IMR-90 (cell line): ENCODE results near the gene SLC23A1. TPM values are rescaled to one million over a fixed set of nuclear protein-coding genes. Genes with fewer than 3 reads are reported as not detected.

Experiments
- ATAC-seq: fragments of 200-7000 bp; cut with Tn5 transposase; 2 replicates; pipeline ENCODE4 v1.9.1; 2020; ENCODE audit warnings: low read depth, mild to moderate bottlenecking, moderate library complexity
- BruUV-seq: library from RNA; stranded (reverse); fragments of 400-500 nt; replicated peaks from 2 replicates; lab custom pipeline; 2021; lab: Mats Ljungman, UMichigan
- CTCF ChIA-PET: fragments of 300-600 bp; formaldehyde crosslinking; extraction: SDS; loops from one replicate; lab custom pipeline; 2021; ENCODE audit warnings: antibody characterized with exemption; lab: Yijun Ruan, JAX
- POLR2A ChIA-PET: fragments of 300-600 bp; sonication (Branson Sonifier 250); formaldehyde crosslinking; loops from one replicate; lab custom pipeline; 2022; ENCODE audit warnings: antibody characterized with exemption; ENCODE audit not compliant: unreplicated experiment; lab: Charles Lee
- DNase-seq: peaks from one replicate; pipeline ENCODE4 v3.0.0; 2013
- H2AFZ ChIP-seq: replicated peaks from 2 replicates; pipeline ENCODE3; 2013; ENCODE audit warnings: low read length, mild to moderate bottlenecking; ENCODE audit not compliant: poor library complexity
- H2AK5ac ChIP-seq: 2 replicates; pipeline ENCODE4 v1.6.1; 2013; ENCODE audit warnings: low read depth, low read length, inconsistent platforms
- H2AK9ac ChIP-seq: replicated peaks from 2 replicates; pipeline ENCODE3; 2013; ENCODE audit warnings: mild to moderate bottlenecking, low read depth, low read length, moderate library complexity; ENCODE audit not compliant: poor library complexity
- H2BK120ac ChIP-seq: 2 replicates; pipeline ENCODE4 v1.6.1; 2013; ENCODE audit warnings: low read depth, low read length, inconsistent platforms
- H2BK15ac ChIP-seq: 3 replicates; pipeline ENCODE4 v1.6.1; 2013; ENCODE audit warnings: low read depth, low read length, inconsistent platforms
- H2BK20ac ChIP-seq: 2 replicates; pipeline ENCODE4 v1.6.1; 2013; ENCODE audit warnings: low read depth, mild to moderate bottlenecking, inconsistent platforms, low read length, moderate library complexity
- H2BK5ac ChIP-seq: 2 replicates; pipeline ENCODE4 v1.6.1; 2013; ENCODE audit warnings: mild to moderate bottlenecking, low read depth, low read length, inconsistent platforms; ENCODE audit not compliant: poor library complexity, severe bottlenecking
- H3K14ac ChIP-seq: replicated peaks from 2 replicates; pipeline ENCODE4 v1.6.1; 2013; ENCODE audit warnings: low read depth, low read length, inconsistent platforms
- H3K18ac ChIP-seq: 2 replicates; pipeline ENCODE4 v1.6.1; 2013; ENCODE audit warnings: low read depth, low read length, control low read depth
- H3K23ac ChIP-seq: 2 replicates; pipeline ENCODE4 v1.6.1; 2013; ENCODE audit warnings: low read depth, low read length, inconsistent platforms
- H3K27ac ChIP-seq: 2 replicates; pipeline ENCODE4 v1.5.1; 2013; ENCODE audit warnings: mild to moderate bottlenecking, control low read depth, low read length; ENCODE audit not compliant: insufficient read depth
- H3K27me3 ChIP-seq: 2 replicates; pipeline ENCODE4 v1.6.1; 2013; ENCODE audit warnings: low read length; ENCODE audit not compliant: control insufficient read depth, insufficient read depth
- H3K36me3 ChIP-seq: 2 replicates; pipeline ENCODE4 v1.6.1; 2013; ENCODE audit warnings: low read length, mixed read lengths; ENCODE audit not compliant: control insufficient read depth, insufficient read depth
- H3K4ac ChIP-seq: 2 replicates; pipeline ENCODE4 v1.6.1; 2013; ENCODE audit warnings: low read depth, low read length, inconsistent platforms
- H3K4me1 ChIP-seq: 2 replicates; pipeline ENCODE4 v1.6.1; 2013; ENCODE audit warnings: low read length, mixed read lengths; ENCODE audit not compliant: control insufficient read depth, insufficient read depth
- H3K4me2 ChIP-seq: 2 replicates; pipeline ENCODE4 v1.6.1; 2013; ENCODE audit warnings: low read depth, mild to moderate bottlenecking, control low read depth, low read length, moderate library complexity
- H3K4me3 ChIP-seq: 2 replicates; pipeline ENCODE4 v1.5.1; 2013; ENCODE audit warnings: low read depth, mild to moderate bottlenecking, control low read depth, low read length, moderate library complexity; ENCODE audit not compliant: insufficient read depth
- H3K56ac ChIP-seq: 2 replicates; pipeline ENCODE4 v1.6.1; 2013; ENCODE audit warnings: low read length, inconsistent platforms; ENCODE audit not compliant: insufficient read depth; ENCODE audit errors: extremely low read depth
- H3K79me1 ChIP-seq, 2 experiments: 2 replicates each; pipeline ENCODE4 v1.6.1; 2013; ENCODE audit warnings: low read length in 2 of 2, inconsistent platforms in 1 of 2, low read depth in 1 of 2
- H3K9ac ChIP-seq: 2 replicates; pipeline ENCODE4 v1.6.1; 2013; ENCODE audit warnings: low read depth, low read length, control low read depth
- H3K9me1 ChIP-seq: 2 replicates; pipeline ENCODE4 v1.6.1; 2013; ENCODE audit warnings: low read length, inconsistent platforms; ENCODE audit not compliant: insufficient read depth
- H3K9me3 ChIP-seq: 2 replicates; pipeline ENCODE4 v1.6.1; 2013; ENCODE audit warnings: low read length; ENCODE audit not compliant: control insufficient read depth, insufficient read depth
- H4K20me1 ChIP-seq: 2 replicates; pipeline ENCODE4 v1.6.1; 2013; ENCODE audit warnings: low read length, inconsistent platforms; ENCODE audit not compliant: insufficient read depth
- H4K5ac ChIP-seq: 2 replicates; pipeline ENCODE4 v1.6.1; 2013; ENCODE audit warnings: mild to moderate bottlenecking, low read depth, low read length, control low read depth
- H4K8ac ChIP-seq, 2 experiments: 2 replicates each; pipeline ENCODE4 v1.6.1; 2013; ENCODE audit warnings: low read depth in 2 of 2, low read length in 2 of 2, control low read depth in 1 of 2, inconsistent platforms in 1 of 2
- H4K91ac ChIP-seq: 2 replicates; pipeline ENCODE4 v1.6.1; 2013; ENCODE audit warnings: low read depth, low read length, inconsistent platforms; ENCODE audit not compliant: insufficient read depth
- MAZ ChIP-seq: IDR thresholded peaks from 2 replicates; pipeline ENCODE4 v1.6.1; 2012; ENCODE audit warnings: low read depth, mild to moderate bottlenecking, low read length, improper control_type of control experiment, moderate library complexity, borderline replicate concordance
- MXI1 ChIP-seq: IDR thresholded peaks from 2 replicates; pipeline ENCODE4 v1.6.1; 2012; ENCODE audit warnings: low read depth, mild to moderate bottlenecking, low read length, moderate library complexity, borderline replicate concordance
- RAD21 ChIP-seq: IDR thresholded peaks from 2 replicates; pipeline ENCODE4 v1.6.1; 2012; ENCODE audit warnings: low read length, improper control_type of control experiment
- RCOR1 ChIP-seq: IDR thresholded peaks from 2 replicates; pipeline ENCODE4 v1.6.1; 2012; ENCODE audit warnings: mild to moderate bottlenecking, low read length, improper control_type of control experiment; ENCODE audit not compliant: insufficient replicate concordance
- WGBS, 2 experiments: methylation state at CpG; one replicate each; pipeline versions ENCODE4 v1.1.5 to v1.1.7; 2013; ENCODE audit warnings: missing lambda C conversion rate in 2 of 2; ENCODE audit not compliant: insufficient read length in 1 of 2; ENCODE audit errors: extremely low coverage in 2 of 2; 5-methylcytosine and 5-hydroxymethylcytosine counted together
- dilution Hi-C: fragments of 300-500 bp; cut with HindIII; formaldehyde crosslinking; loops from one replicate; pipeline ENCODE4 v1.14.3; 2018; ENCODE audit warnings: low sequenced_read_pairs; ENCODE audit not compliant: unreplicated experiment
- in situ Hi-C: fragments of 300-500 bp; cut with MboI; formaldehyde crosslinking; loops from 3 replicates; pipeline ENCODE4 v1.14.3; 2019; ENCODE audit warnings: low sequenced_read_pairs, inconsistent platforms, mixed read lengths
- intact Hi-C: fragments of 100-400 bp; cut with micrococcal nuclease; formaldehyde crosslinking; loops from 2 replicates; pipeline ENCODE4 v1.10.0; 2022
- polyA plus RNA-seq, 3 experiments: library from polyadenylated mRNA; depleted of rRNA; stranded (reverse); fragments of >200 nt; gene quantifications; 2 replicates each; pipeline ENCODE4 v1.2.3, GENCODE V29; 2012; ENCODE audit warnings: low replicate concordance in 1 of 3
- total RNA-seq: library from RNA; depleted of rRNA; stranded (reverse); fragments of >200 nt; gene quantifications from 2 replicates; pipeline ENCODE4 v1.2.3, GENCODE V29; 2012

SLC23A1 gene
- total and polyA plus RNA-seq, 2 of the 4 experiments (the other 2 are of a cell fraction): not detected

DNA sequence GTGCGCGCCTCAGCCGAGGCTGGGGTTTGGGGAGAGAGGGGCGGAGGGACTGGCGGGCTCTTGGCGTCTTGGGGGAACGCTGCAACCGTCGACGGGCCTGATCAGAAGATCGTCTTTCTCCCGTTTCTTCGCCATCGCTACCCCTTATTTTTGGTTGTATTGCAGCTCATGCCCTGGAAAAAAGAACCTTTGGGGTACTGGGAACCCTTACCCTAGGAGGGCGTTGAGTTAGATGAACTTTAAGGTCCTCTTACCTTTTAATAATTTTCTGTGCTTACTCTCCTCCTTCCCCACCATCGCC is 40.7 kb downstream of the SLC23A1 start:
- H3K27ac ChIP-seq: peak overlapping the region; percentile 91
- H3K4me3 ChIP-seq: peak overlapping the region; percentile 76
- peak overlapping the region; percentile 96 for H2AFZ ChIP-seq
- H3K9me3 ChIP-seq: no peaks in the 10 kb centered on the region
- intact Hi-C loops (no loop called here), dilution Hi-C loops (no loop called here), in situ Hi-C loops (no loop called here)
- peak overlapping the region; percentile 91 for H3K4me2 ChIP-seq
- no peaks in the 10 kb centered on the region for H3K36me3 ChIP-seq
- H3K27me3 ChIP-seq: no peaks in the 10 kb centered on the region
- WGBS, 2 experiments: no CpG with 5 or more reads among the region's 16 CpGs
- peak overlapping the region; percentile 74 for H3K4ac ChIP-seq
- H4K8ac ChIP-seq: peak overlapping the region in 1 of 2 experiments; percentile 88; a peak in 2 of 4 replicates
- no TSS peak for BruUV-seq
- H2AK9ac ChIP-seq: peak overlapping the region; percentile 100
- POLR2A ChIA-PET: interaction anchor here (0.6 kb wide), 2 partner anchors 20 to 200 kb away, joined by 6 to 7 read pairs; no protein-coding TSS in a partner anchor
- TF ChIP-seq RAD21 (no peak), RCOR1 (no peak), MAZ (peak; percentile 77; the same call in 1 of the 2 replicates), MXI1 (no peak)
- H3K56ac ChIP-seq: peak overlapping the region; percentile 86
- peak overlapping the region; percentile 94 for H3K23ac ChIP-seq
- H3K14ac ChIP-seq: peak overlapping the region; percentile 82; the same call in 1 of the 2 replicates
- H2AK5ac ChIP-seq: peak overlapping the region; percentile 61; the same call in 1 of the 2 replicates
- peaks cover 3% of the 10 kb centered on the region for H3K4me1 ChIP-seq
- H2BK15ac ChIP-seq: no peak overlapping the region
- no peak for ATAC-seq
- H3K9me1 ChIP-seq: peaks cover 8% of the 10 kb centered on the region; the same call in 1 of the 2 replicates
- H2BK20ac ChIP-seq: no peak overlapping the region
- peak overlapping the region; percentile 89 for H3K9ac ChIP-seq
- H4K20me1 ChIP-seq: peaks cover 58% of the 10 kb centered on the region
- no peak overlapping the region for H4K5ac ChIP-seq
- H2BK5ac ChIP-seq: peak overlapping the region; percentile 87
- no peak overlapping the region for H2BK120ac ChIP-seq
- no peak for DNase-seq
- H3K18ac ChIP-seq: no peak overlapping the region
- no peak overlapping the region for H4K91ac ChIP-seq
- H3K79me1 ChIP-seq: peaks cover 0 to 42% of the 10 kb centered on the region in 2 experiments; a peak in 2 of 4 replicates
- CTCF ChIA-PET: interaction anchor here (1.3 to 1.4 kb wide), 2 partner anchors 11 to 46 kb away, joined by 3 to 4 read pairs; no protein-coding TSS in a partner anchor
